SK-N-SH treated with all-trans-retinoic acid at 6 μM for 48 hours (cell line): ENCODE measurements around the gene ENAH.

ENCODE experiments used
- ATAC-seq: fragments of 200-7000 bp; cut with Tn5 transposase; 3 replicates; pipeline ENCODE4 v1.9.1; 2020; ENCODE audit warnings: mild to moderate bottlenecking, moderate library complexity
- ARNTL ChIP-seq: fragments of 450-650 bp; formaldehyde crosslinking; IDR thresholded peaks from 2 replicates; pipeline ENCODE4 v1.5.0; 2020; ENCODE audit warnings: low read depth, mild to moderate bottlenecking, moderate library complexity, borderline replicate concordance
- BACH2 ChIP-seq: fragments of 250-450 bp; sonication (Bioruptor Pico); IDR thresholded peaks from 2 replicates; pipeline ENCODE4 v1.9.0; 2021; ENCODE audit warnings: mild to moderate bottlenecking, borderline replicate concordance
- CREB5 ChIP-seq: fragments of 250-450 bp; sonication (Bioruptor Pico); IDR thresholded peaks from 2 replicates; pipeline ENCODE4 v1.5.1; 2020; ENCODE audit warnings: low read depth, mild to moderate bottlenecking, moderate library complexity
- CSDC2 ChIP-seq: fragments of 250-450 bp; sonication (Bioruptor Pico); IDR thresholded peaks from 2 replicates; pipeline ENCODE4 v1.5.0; 2020; ENCODE audit warnings: mild to moderate bottlenecking, moderate library complexity
- CSRNP3 ChIP-seq: fragments of 250-450 bp; sonication (Bioruptor Pico); IDR thresholded peaks from 2 replicates; pipeline ENCODE4 v1.5.1; 2021; ENCODE audit warnings: mild to moderate bottlenecking, moderate library complexity
- ESRRG ChIP-seq: fragments of 250-450 bp; sonication (Bioruptor Pico); IDR thresholded peaks from 2 replicates; pipeline ENCODE4 v1.6.1; 2021; ENCODE audit warnings: mild to moderate bottlenecking
- GLIS3 ChIP-seq: fragments of 250-450 bp; sonication (Bioruptor Pico); IDR thresholded peaks from 2 replicates; pipeline ENCODE4 v1.5.0; 2020; ENCODE audit warnings: mild to moderate bottlenecking, moderate library complexity
- ISL1 ChIP-seq: fragments of 250-450 bp; sonication (Bioruptor Pico); IDR thresholded peaks from 2 replicates; pipeline ENCODE4 v2.1.2; 2022; ENCODE audit warnings: mild to moderate bottlenecking, moderate library complexity
- OSR1 ChIP-seq: fragments of 250-450 bp; sonication (Bioruptor Pico); IDR thresholded peaks from 2 replicates; pipeline ENCODE4 v1.8.0; 2022; ENCODE audit warnings: moderate library complexity, mild to moderate bottlenecking, inconsistent platforms
- PATZ1 ChIP-seq: fragments of 250-450 bp; sonication (Bioruptor Pico); IDR thresholded peaks from 2 replicates; pipeline ENCODE4 v1.8.0; 2020; ENCODE audit warnings: mild to moderate bottlenecking, moderate library complexity, borderline replicate concordance
- PPARA ChIP-seq: fragments of 250-450 bp; sonication (Bioruptor Pico); IDR thresholded peaks from 2 replicates; pipeline ENCODE4 v1.5.0; 2020; ENCODE audit warnings: mild to moderate bottlenecking, borderline replicate concordance
- RARB ChIP-seq: fragments of 250-450 bp; sonication (Bioruptor Pico); IDR thresholded peaks from 2 replicates; pipeline ENCODE4 v1.8.0; 2021; ENCODE audit warnings: mild to moderate bottlenecking, moderate library complexity
- SNAI2 ChIP-seq: fragments of 250-450 bp; sonication (Bioruptor Pico); IDR thresholded peaks from 2 replicates; pipeline ENCODE4 v1.5.0; 2020; ENCODE audit warnings: mild to moderate bottlenecking, moderate library complexity
- TCF4 ChIP-seq: fragments of 250-450 bp; sonication (Bioruptor Pico); IDR thresholded peaks from 2 replicates; pipeline ENCODE4 v1.8.0; 2021; ENCODE audit warnings: mild to moderate bottlenecking, moderate library complexity, borderline replicate concordance
- TOX ChIP-seq: fragments of 250-450 bp; sonication (Bioruptor Pico); IDR thresholded peaks from 2 replicates; pipeline ENCODE4 v1.8.0; 2021; ENCODE audit warnings: mild to moderate bottlenecking, moderate library complexity, borderline replicate concordance
- TSHZ2 ChIP-seq: fragments of 250-450 bp; sonication (Bioruptor Pico); IDR thresholded peaks from 2 replicates; pipeline ENCODE4 v1.5.0; 2020; ENCODE audit warnings: mild to moderate bottlenecking, moderate library complexity
- ZC3H10 ChIP-seq: fragments of 250-450 bp; sonication (Bioruptor Pico); IDR thresholded peaks from 2 replicates; pipeline ENCODE4 v1.5.1; 2021; ENCODE audit warnings: mild to moderate bottlenecking, moderate library complexity
- ZFP3 ChIP-seq: fragments of 250-450 bp; sonication (Bioruptor Pico); IDR thresholded peaks from 2 replicates; pipeline ENCODE4 v1.5.0; 2020; ENCODE audit warnings: mild to moderate bottlenecking, moderate library complexity
- ZFP30 ChIP-seq: fragments of 450-650 bp; formaldehyde crosslinking; IDR thresholded peaks from 2 replicates; pipeline ENCODE4 v1.5.0; 2022; ENCODE audit warnings: mild to moderate bottlenecking, moderate library complexity
- ZNF565 ChIP-seq: fragments of 450-650 bp; formaldehyde crosslinking; conservative IDR thresholded peaks from 2 replicates; pipeline ENCODE4 v1.5.0; 2020; ENCODE audit warnings: low read depth, mild to moderate bottlenecking, moderate library complexity
- ZNF70 ChIP-seq: fragments of 450-650 bp; formaldehyde crosslinking; IDR thresholded peaks from 2 replicates; pipeline ENCODE4 v1.5.0; 2020; ENCODE audit warnings: mild to moderate bottlenecking, moderate library complexity
- ZNF8 ChIP-seq: fragments of 450-650 bp; formaldehyde crosslinking; IDR thresholded peaks from 2 replicates; pipeline ENCODE4 v1.5.0; 2020; ENCODE audit warnings: mild to moderate bottlenecking, moderate library complexity

ENAH gene

GRCh38 chr1:225549821-225550220 is 103.1 kb downstream of the ENAH start (continued):
- TF ChIP-seq ZNF70 (CRISPR knock-in tag): no peak
- TF ChIP-seq ISL1 (CRISPR knock-in tag): no peak
- no peak for TF ChIP-seq CREB5
- TF ChIP-seq ZFP30 (CRISPR knock-in tag): no peak

GRCh38 chr1:225548140-225548857 is 104.6 kb downstream of the ENAH start:
- TF ChIP-seq OSR1 (CRISPR knock-in tag) (no peak), PPARA (CRISPR knock-in tag) (no peak), CSDC2 (CRISPR knock-in tag) (no peak), CREB5 (no peak), ESRRG (CRISPR knock-in tag) (no peak), SNAI2 (CRISPR knock-in tag) (no peak)
- ATAC-seq: peak; percentile 30

GRCh38 chr1:225545649-225546048 is 107.3 kb downstream of the ENAH start:
- ATAC-seq: peak; percentile 2; the same call in 1 of the 3 replicates

GRCh38 chr1:225544924-225545323 is 108.0 kb downstream of the ENAH start:
- ATAC-seq: no peak
- TF ChIP-seq ZNF8 (CRISPR knock-in tag) (no peak), OSR1 (CRISPR knock-in tag) (no peak), ISL1 (CRISPR knock-in tag) (no peak), TCF4 (CRISPR knock-in tag) (no peak), ZNF70 (CRISPR knock-in tag) (no peak), SNAI2 (CRISPR knock-in tag) (no peak), CREB5 (no peak), ZFP3 (CRISPR knock-in tag) (no peak), PATZ1 (CRISPR knock-in tag) (no peak), ARNTL (CRISPR knock-in tag) (no peak), CSRNP3 (CRISPR knock-in tag) (no peak), ESRRG (CRISPR knock-in tag) (no peak)

More at GRCh38 chr1:225545649-225546048, 107.3 kb downstream of the ENAH start:
- TF ChIP-seq BACH2 (no peak), TOX (CRISPR knock-in tag) (no peak), ZC3H10 (CRISPR knock-in tag) (no peak), ZNF70 (CRISPR knock-in tag) (no peak), OSR1 (CRISPR knock-in tag) (no peak), ZNF8 (CRISPR knock-in tag) (no peak), ZFP30 (CRISPR knock-in tag) (no peak), ZNF565 (CRISPR knock-in tag) (no peak), CREB5 (no peak), GLIS3 (no peak), TSHZ2 (CRISPR knock-in tag) (no peak), RARB (CRISPR knock-in tag) (no peak), ISL1 (CRISPR knock-in tag) (no peak)
- TF ChIP-seq, all 23 proteins: peak for 0
